Measurements from ENCODE around the gene CINP. TPM values are rescaled to one million over a fixed set of nuclear protein-coding genes. Genes with fewer than 3 reads are reported as not detected.
"Not testable (repeated sequence)": the region's sequence is repeated elsewhere in the genome, so short reads cannot be mapped to it uniquely, and the experiment has no call there.

CINP gene
- total and polyA plus RNA-seq, 12 donors = 26.6 to 46.0 (median 31.3) TPM

DNA sequence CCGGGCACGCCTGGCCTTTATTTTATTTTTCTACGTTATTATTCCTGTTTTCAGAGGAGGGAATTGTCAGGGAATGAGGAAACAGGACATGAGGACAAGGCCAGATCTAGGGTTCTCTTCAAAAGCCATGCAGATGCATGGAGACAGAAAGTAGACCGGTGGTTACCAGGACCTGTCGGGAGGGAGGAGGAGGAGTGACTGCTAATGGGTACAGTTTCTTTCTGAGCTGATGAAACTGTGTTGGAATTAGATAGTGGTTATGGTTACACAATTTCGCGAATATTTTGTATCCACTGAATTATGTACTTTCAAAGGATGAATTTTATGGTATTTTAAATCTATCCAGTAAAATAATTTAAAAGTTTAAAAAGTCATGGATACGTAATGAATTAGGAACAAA is 31.9 kb downstream of the CINP start:
- H3K9me3 ChIP-seq = no peaks in the 10 kb centered on the region
- 93 to 96% methylated on average over 8 of the region's 8 CpGs for WGBS, 2 donors
- TF ChIP-seq, protein P1, sequence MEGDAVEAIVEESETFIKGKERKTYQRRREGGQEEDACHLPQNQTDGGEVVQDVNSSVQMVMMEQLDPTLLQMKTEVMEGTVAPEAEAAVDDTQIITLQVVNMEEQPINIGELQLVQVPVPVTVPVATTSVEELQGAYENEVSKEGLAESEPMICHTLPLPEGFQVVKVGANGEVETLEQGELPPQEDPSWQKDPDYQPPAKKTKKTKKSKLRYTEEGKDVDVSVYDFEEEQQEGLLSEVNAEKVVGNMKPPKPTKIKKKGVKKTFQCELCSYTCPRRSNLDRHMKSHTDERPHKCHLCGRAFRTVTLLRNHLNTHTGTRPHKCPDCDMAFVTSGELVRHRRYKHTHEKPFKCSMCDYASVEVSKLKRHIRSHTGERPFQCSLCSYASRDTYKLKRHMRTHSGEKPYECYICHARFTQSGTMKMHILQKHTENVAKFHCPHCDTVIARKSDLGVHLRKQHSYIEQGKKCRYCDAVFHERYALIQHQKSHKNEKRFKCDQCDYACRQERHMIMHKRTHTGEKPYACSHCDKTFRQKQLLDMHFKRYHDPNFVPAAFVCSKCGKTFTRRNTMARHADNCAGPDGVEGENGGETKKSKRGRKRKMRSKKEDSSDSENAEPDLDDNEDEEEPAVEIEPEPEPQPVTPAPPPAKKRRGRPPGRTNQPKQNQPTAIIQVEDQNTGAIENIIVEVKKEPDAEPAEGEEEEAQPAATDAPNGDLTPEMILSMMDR (IDR thresholded peaks at IDR 0.05) = no peak
- no peaks in the 10 kb centered on the region for H3K27me3 ChIP-seq
- intact Hi-C loops (cut with DNase I) = no loop called here
- peaks cover 0 to 58% (median 11%) of the 10 kb centered on the region in 9 donors for H3K36me3 ChIP-seq
- no peak for ATAC-seq
- no peak overlapping the region for H3K27ac ChIP-seq
- H3K4me1 ChIP-seq = peaks cover 0 to 6% (median 0%) of the 10 kb centered on the region in 9 donors
- DNase-seq = no peak
- no peak overlapping the region for H3K4me3 ChIP-seq

DNA sequence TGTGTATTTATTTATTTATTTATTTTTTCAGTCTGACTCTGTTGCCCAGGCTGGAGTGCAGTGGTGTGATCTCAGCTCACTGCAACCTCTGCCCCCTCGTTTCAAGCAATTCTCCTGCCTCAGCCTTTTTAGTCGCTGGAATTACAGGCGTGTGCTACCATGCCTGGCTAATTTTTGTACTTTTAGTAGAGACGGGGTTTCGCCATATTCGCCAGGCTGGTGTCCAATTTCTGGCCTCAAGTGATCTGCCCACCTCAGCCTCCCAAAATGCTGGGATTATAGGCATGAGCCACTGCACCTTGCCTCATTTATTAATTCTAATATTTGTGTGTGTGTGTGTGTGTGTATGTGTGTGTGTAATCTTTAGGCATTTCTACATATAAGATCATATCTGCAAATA is 33.3 kb downstream of the CINP start:
- WGBS, 2 donors = 96 to 98% methylated on average over 6 of the region's 6 CpGs
- not testable (repeated sequence) for DNase-seq, H3K4me1 ChIP-seq, H3K9me3 ChIP-seq, H3K27ac ChIP-seq, ATAC-seq, H3K4me3 ChIP-seq, H3K27me3 ChIP-seq
- peaks cover 0 to 49% (median 11%) of the 10 kb centered on the region in 9 donors for H3K36me3 ChIP-seq
- intact Hi-C loops (cut with DNase I) = loop anchor here in 2 of 10 donors (10.0 kb wide), 2 partner anchors 185 to 625 kb away; no protein-coding TSS in a partner anchor

DNA sequence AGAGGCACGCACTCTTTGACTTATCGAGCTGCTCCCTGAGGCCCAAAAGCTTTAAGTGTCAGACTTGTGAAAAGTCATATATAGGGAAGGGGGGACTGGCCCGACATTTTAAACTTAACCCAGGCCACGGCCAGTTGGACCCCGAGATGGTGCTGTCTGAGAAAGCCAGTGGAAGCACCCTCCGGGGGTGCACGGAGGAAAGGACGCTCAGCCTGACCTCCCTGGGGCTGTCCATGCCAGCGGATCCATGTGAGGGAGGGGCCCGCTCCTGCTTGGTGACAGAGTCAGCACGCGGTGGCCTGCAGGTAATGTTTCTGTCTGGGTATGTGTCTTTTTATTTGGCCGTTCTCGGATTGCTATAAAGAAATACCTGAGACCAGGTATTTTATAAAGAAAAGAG is 36.1 kb downstream of the CINP start:
- WGBS, 2 donors = 92 to 94% methylated on average over 14 of the region's 14 CpGs
- TF ChIP-seq, protein P1 (IDR thresholded peaks at IDR 0.05) = no peak
- no peaks in the 10 kb centered on the region for H3K9me3 ChIP-seq
- no peak overlapping the region for H3K4me3 ChIP-seq
- intact Hi-C loops (cut with DNase I) = loop anchor here in 2 of 10 donors (10.0 kb wide), 2 partner anchors 188 to 622 kb away; no protein-coding TSS in a partner anchor
- H3K27me3 ChIP-seq = no peaks in the 10 kb centered on the region
- peaks cover 0 to 30% (median 2%) of the 10 kb centered on the region in 9 donors for H3K36me3 ChIP-seq
- DNase-seq (no peak), ATAC-seq (no peak)
- H3K4me1 ChIP-seq = peaks cover 0 to 8% (median 0%) of the 10 kb centered on the region in 9 donors
- H3K27ac ChIP-seq = no peak overlapping the region

DNA sequence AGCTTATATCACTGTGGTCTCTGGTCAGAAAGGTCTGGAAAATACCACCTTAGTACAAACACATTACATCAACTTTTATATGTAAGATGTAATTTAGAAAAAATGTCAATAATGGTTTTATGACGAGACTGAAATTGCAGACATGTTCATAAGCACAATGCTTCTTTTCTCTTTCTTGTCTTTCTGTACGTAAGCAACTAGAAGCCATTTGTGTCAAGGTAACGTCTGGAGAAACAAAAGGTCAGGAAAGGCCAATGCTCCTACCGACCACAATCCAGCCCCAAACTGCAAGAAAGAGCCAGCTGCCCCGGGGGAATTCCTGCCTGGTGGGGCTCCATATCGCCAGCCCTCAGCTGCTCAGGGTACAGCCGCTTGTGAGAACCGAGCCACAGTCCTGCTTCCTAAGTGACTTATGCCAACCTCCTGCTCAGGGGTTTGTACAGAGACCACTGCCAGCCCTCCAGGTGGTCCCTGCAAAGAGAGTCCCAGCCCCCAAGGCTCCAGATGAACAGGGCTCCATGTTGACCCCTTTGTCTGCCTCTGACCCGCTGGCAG is 36.8 kb downstream of the CINP start:
- H3K27me3 ChIP-seq = no peaks in the 10 kb centered on the region
- intact Hi-C loops (cut with DNase I) = loop anchor here in 2 of 10 donors (10.0 kb wide), 2 partner anchors 189 to 621 kb away; no protein-coding TSS in a partner anchor
- WGBS, 2 donors = 84 to 86% methylated on average over 9 of the region's 9 CpGs
- ATAC-seq = no peak
- no peak for DNase-seq
- H3K36me3 ChIP-seq = peaks cover 0 to 27% (median 0%) of the 10 kb centered on the region in 9 donors
- peaks cover 0 to 12% (median 6%) of the 10 kb centered on the region in 9 donors for H3K4me1 ChIP-seq
- H3K9me3 ChIP-seq = no peaks in the 10 kb centered on the region
- TF ChIP-seq, protein P1 (IDR thresholded peaks at IDR 0.05) = no peak
- no peak overlapping the region for H3K4me3 ChIP-seq
- H3K27ac ChIP-seq = no peak overlapping the region

DNA sequence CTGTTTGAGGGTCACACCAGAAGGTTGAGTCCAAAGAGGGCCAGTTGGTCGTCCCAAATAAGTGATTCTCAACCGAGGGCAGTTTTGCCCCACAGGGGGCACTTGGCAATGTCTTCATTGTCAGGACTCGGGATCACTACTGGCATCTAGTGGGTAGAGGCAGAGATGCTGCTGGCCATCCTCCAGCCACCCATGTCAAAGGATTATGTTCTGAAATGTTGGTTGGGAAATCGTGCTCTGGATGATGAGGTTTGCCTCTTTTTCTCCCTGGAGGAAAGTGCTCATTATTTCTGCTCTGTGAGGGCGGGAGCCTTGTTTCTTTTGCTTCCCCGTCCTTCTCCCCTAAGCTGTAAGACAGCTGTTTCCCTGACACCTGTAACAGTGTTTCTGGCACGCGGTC is 39.6 kb downstream of the CINP start:
- 34 to 39% methylated on average over 8 of the region's 8 CpGs for WGBS, 2 donors
- DNase-seq = peak; percentile 43 to 47
- H3K4me3 ChIP-seq = no peak overlapping the region
- H3K4me1 ChIP-seq = peaks cover 0 to 33% (median 24%) of the 10 kb centered on the region in 9 donors
- ATAC-seq = peak in 1 of 8 donors; percentile 6
- H3K27me3 ChIP-seq = no peaks in the 10 kb centered on the region
- H3K27ac ChIP-seq = peak overlapping the region in 1 of 10 donors; percentile 42
- H3K9me3 ChIP-seq = no peaks in the 10 kb centered on the region
- H3K36me3 ChIP-seq = peaks cover 0 to 27% (median 0%) of the 10 kb centered on the region in 9 donors
- intact Hi-C loops (cut with DNase I) = loop anchor here in 2 of 10 donors (10.0 kb wide), 2 partner anchors 192 to 618 kb away; no protein-coding TSS in a partner anchor
- TF ChIP-seq, protein P1 (IDR thresholded peaks at IDR 0.05) = peak in 8 of 9 donors; percentile 14 to 62 (median 55)
